Coronary artery (tissue), 2 donors: ENCODE results near the gene PTAR1.

Experiments
- DNase-seq: peaks from one replicate; pipeline ENCODE4 v3.0.0-alpha.2; 2017; ENCODE audit warnings: low spot score
- H3K27ac ChIP-seq, 2 donors: fragments of 200-600 bp; sonication (generic); one replicate each; pipeline ENCODE4 v1.5.1; 2016 to 2019
- H3K4me3 ChIP-seq: fragments of 200-600 bp; sonication (generic); 2 replicates; pipeline ENCODE4 v1.5.1; 2016; ENCODE audit warnings: mild to moderate bottlenecking, moderate library complexity
- TF ChIP-seq, protein P1 (sequence below): fragments of 200-600 bp; sonication (generic); IDR thresholded peaks from one replicate; pipeline ENCODE4 v1.5.1; 2019; ENCODE audit warnings: antibody characterized with exemption

PTAR1 gene

DNA sequence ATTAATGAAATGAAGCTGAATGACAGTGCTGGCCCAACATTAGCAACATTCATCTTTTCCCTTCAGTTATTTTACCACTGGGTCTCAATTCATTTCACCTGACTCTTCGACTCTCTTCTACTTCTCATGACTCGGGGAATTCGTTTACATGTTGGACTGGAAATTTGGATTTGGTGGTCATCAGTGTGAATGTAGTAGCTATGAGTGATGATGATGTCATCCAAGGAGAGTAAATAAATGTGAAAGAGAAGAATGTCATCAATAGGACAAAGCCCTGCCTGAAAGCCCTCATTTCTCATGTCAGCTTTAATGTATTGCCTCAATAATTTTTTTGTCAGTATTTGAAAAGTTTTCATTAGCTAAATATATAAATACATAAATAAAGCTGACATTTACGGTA is 38.9 kb upstream of the PTAR1 start:
- no peak overlapping the region for H3K4me3 ChIP-seq
- no peak overlapping the region for H3K27ac ChIP-seq
- TF ChIP-seq, protein P1, sequence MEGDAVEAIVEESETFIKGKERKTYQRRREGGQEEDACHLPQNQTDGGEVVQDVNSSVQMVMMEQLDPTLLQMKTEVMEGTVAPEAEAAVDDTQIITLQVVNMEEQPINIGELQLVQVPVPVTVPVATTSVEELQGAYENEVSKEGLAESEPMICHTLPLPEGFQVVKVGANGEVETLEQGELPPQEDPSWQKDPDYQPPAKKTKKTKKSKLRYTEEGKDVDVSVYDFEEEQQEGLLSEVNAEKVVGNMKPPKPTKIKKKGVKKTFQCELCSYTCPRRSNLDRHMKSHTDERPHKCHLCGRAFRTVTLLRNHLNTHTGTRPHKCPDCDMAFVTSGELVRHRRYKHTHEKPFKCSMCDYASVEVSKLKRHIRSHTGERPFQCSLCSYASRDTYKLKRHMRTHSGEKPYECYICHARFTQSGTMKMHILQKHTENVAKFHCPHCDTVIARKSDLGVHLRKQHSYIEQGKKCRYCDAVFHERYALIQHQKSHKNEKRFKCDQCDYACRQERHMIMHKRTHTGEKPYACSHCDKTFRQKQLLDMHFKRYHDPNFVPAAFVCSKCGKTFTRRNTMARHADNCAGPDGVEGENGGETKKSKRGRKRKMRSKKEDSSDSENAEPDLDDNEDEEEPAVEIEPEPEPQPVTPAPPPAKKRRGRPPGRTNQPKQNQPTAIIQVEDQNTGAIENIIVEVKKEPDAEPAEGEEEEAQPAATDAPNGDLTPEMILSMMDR, result no peak
- no peak for DNase-seq

DNA sequence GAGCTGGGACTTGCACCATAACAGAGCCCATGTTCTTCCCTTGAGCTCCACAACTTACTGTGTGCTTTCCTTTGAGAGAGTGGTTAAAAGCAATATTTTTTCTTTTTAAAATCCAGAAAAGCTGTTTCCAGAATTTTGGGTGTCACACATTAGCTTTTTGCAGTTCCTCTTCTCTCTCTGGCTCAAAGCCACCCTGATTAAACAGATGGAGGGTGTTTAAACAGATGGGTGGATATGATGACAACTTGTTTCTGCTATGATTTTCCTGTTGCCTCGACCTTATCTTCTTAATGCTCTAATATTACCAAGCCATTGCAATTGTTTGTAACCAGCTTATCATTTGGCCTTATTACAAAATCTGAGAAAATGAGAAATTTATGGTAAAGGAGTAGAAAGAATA is 37.9 kb upstream of the PTAR1 start:
- no peak overlapping the region for H3K27ac ChIP-seq
- TF ChIP-seq, protein P1, result no peak
- DNase-seq, result no peak
- H3K4me3 ChIP-seq, result no peak overlapping the region

DNA sequence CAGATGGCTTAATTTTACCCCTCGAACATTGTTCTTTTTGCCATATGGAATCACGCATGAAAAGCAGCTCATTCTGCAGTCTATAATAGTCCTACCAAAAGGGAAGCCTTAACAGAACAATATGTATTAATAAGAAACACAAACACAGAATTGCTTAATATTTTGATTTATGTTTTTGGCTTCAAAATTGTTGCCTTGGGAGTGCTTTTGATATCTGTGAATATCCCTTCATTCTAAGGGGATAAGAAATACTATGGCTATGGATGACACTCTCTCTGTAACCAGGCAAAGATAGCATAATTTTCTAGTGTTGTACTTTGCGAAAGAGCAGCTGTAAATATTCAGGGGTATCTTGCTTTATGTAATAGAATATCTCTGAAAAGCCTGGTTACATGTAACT is 34.5 kb upstream of the PTAR1 start:
- no peak overlapping the region for H3K4me3 ChIP-seq
- no peak for DNase-seq
- TF ChIP-seq, protein P1, result no peak
- H3K27ac ChIP-seq, result no peak overlapping the region

DNA sequence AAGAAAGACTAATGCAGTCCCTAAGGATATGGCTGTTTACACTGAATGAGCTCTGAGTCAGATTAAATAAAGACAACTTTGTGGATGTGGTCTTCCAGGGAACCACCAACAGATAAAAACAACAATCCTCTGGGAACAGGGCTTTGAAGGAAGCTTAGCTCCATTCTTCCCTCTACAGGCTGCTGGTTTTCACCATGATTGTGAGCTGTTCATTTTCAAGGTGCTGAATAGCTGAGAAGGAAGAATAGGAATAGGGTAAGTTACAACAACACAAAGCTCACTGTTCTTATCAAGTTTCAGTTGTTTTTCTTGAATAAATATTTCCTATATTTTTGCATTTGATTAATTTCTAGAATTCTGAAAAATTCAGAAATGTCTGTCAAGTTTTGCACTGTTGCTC is 25.9 kb upstream of the PTAR1 start:
- no peak overlapping the region for H3K4me3 ChIP-seq
- DNase-seq, result no peak
- TF ChIP-seq, protein P1, result no peak
- H3K27ac ChIP-seq, result no peak overlapping the region

DNA sequence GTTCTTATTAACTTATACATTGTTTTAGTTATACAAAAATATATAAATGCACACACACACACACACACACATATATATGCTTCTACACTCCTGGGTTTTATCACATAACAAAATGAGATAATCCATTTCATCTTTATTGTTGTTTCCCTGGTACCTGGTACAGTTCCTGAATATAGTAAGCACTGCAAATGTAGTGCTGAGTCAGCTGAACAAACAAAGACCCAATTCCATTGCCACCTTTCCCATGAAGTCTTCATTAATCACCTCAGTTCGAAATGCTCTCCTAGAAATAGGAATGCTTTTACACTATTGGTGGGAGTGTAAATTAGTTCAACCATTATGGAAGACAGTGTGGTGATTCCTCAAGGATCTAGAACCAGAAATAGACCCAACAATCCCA is 13.4 kb upstream of the PTAR1 start:
- Histone ChIP-seq H3K4me3 (no peak overlapping the region), H3K27ac (no peak overlapping the region)
- TF ChIP-seq, protein P1, result no peak
- DNase-seq, result no peak

DNA sequence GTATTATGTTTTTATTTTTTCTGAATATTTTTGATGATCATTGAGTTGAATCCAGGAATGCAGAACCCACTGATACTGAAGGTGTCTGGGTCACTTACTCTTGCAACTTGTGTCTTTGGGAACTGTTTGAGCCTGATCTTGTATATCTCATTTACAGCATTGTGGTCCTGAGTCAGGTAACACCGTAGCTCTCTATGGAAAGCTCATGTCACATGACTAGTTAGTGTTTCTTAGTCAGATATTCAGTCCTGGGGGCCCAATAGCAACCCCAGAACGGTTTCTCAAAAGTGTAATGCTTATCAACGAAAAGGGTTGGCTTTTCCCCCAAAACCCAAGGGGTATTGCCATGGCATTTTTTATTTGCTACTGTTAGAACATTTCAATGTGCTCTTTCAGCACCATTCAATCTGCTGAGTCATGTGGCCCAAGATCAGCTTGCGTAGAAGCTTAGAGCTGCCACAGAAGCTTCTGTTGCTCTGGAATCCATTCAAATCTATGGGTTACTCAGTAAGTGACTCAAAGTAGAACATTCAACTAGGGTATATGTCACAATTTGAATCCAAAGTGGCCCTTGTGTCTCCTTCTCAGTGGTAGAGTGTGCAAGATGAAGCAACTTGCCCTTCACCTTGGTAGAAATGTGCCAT is 12.1 kb upstream of the PTAR1 start:
- DNase-seq, result no peak
- no peak overlapping the region for H3K4me3 ChIP-seq
- TF ChIP-seq, protein P1, result no peak
- H3K27ac ChIP-seq, result no peak overlapping the region

DNA sequence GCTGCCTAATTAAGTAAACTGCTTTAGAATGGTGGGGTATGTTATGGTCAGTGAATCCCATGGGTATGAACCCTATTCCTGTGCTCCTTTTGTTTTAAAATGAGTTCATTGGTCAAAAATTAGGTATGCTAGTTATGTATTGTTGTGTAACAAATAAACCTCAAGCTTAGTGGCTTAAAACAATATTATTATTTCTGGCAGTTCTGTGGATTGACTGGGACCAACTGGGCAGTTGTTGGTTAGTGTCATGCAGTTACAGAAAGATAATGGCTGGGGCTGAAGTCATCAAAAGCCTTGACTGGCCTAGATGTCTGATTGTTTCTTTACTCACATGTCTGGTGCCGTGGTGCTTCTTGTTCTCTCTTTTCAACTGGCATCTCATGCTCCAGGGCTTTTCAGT is 8.9 kb upstream of the PTAR1 start:
- H3K4me3 ChIP-seq, result no peak overlapping the region
- TF ChIP-seq, protein P1, result no peak
- no peak for DNase-seq
- no peak overlapping the region for H3K27ac ChIP-seq
